ENCODE data around the gene CARS2. TPM values are rescaled to one million over a fixed set of nuclear protein-coding genes. Genes with fewer than 3 reads are reported as not detected.

The CARS2 gene
- total RNA-seq, 1 experiment from 2014 or later: 70.9 TPM

DNA sequence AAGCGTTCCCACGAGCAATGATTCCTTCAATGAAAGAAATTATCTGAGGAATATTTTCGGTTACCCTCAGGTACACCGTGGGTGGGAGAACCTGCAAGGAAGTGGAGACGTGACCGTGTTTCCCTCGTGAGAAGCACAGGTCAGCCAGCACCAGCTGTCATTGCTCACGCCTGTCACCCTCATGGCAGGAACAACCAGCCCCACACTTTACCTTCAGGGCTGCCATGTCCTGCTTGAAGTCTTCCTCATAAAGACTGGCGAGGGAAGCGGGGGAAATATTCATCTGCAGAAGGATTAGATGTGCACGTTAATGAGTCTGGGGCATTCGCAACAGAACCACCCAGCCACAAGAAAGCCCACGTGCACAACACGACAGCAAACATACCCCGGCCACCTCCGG is 18.2 kb downstream of the CARS2 start:
- DNase-seq (no peak), ATAC-seq (no peak)
- H3K27ac ChIP-seq (ENCODE audit: low read length): no peak overlapping the region
- H3K9me2 ChIP-seq (replicated peaks; ENCODE audit: low read length): no peaks in the 10 kb centered on the region
- ChIA-PET POLR2A (ENCODE audit: unreplicated experiment) (no interaction called here), CTCF (no interaction called here)
- H4K20me1 ChIP-seq (ENCODE audit: low read length): no peaks in the 10 kb centered on the region
- no peaks in the 10 kb centered on the region for H3K4me1 ChIP-seq (ENCODE audit: insufficient read depth, low read length)
- H3K27me3 ChIP-seq (ENCODE audit: low read length): no peaks in the 10 kb centered on the region
- H3F3A ChIP-seq (ENCODE audit: low read length, unreplicated experiment): no peaks in the 10 kb centered on the region
- no TSS peak for BruUV-seq (replicated peaks)
- peaks cover 6% of the 10 kb centered on the region; the same call in 1 of the 2 replicates for H3K36me3 ChIP-seq (ENCODE audit: low read depth, low read length)
- H2AFZ ChIP-seq (ENCODE audit: low read length): no peak overlapping the region
- intact Hi-C loops (cut with micrococcal nuclease): no loop called here
- no peak overlapping the region for H3K4me2 ChIP-seq (ENCODE audit: low read length)
- no peaks in the 10 kb centered on the region for H3K9me3 ChIP-seq (ENCODE audit: low read length)
- H3K79me2 ChIP-seq (ENCODE audit: low read length): no peaks in the 10 kb centered on the region
- no peak overlapping the region for H3K4me3 ChIP-seq (ENCODE audit: low read length)
- no peak overlapping the region for H3K9ac ChIP-seq (ENCODE audit: low read length)
- TF ChIP-seq, protein P1, sequence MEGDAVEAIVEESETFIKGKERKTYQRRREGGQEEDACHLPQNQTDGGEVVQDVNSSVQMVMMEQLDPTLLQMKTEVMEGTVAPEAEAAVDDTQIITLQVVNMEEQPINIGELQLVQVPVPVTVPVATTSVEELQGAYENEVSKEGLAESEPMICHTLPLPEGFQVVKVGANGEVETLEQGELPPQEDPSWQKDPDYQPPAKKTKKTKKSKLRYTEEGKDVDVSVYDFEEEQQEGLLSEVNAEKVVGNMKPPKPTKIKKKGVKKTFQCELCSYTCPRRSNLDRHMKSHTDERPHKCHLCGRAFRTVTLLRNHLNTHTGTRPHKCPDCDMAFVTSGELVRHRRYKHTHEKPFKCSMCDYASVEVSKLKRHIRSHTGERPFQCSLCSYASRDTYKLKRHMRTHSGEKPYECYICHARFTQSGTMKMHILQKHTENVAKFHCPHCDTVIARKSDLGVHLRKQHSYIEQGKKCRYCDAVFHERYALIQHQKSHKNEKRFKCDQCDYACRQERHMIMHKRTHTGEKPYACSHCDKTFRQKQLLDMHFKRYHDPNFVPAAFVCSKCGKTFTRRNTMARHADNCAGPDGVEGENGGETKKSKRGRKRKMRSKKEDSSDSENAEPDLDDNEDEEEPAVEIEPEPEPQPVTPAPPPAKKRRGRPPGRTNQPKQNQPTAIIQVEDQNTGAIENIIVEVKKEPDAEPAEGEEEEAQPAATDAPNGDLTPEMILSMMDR (conservative IDR thresholded peaks at IDR 0.05; ENCODE audit: low read depth, low read length): no peak
- TF ChIP-seq EZH2 (IDR thresholded peaks at IDR 0.05; ENCODE audit: low read length, unreplicated experiment): no peak
- TF ChIP-seq EZH2phosphoT487 (IDR thresholded peaks at IDR 0.05; ENCODE audit: borderline replicate concordance, low read length): no peak

DNA sequence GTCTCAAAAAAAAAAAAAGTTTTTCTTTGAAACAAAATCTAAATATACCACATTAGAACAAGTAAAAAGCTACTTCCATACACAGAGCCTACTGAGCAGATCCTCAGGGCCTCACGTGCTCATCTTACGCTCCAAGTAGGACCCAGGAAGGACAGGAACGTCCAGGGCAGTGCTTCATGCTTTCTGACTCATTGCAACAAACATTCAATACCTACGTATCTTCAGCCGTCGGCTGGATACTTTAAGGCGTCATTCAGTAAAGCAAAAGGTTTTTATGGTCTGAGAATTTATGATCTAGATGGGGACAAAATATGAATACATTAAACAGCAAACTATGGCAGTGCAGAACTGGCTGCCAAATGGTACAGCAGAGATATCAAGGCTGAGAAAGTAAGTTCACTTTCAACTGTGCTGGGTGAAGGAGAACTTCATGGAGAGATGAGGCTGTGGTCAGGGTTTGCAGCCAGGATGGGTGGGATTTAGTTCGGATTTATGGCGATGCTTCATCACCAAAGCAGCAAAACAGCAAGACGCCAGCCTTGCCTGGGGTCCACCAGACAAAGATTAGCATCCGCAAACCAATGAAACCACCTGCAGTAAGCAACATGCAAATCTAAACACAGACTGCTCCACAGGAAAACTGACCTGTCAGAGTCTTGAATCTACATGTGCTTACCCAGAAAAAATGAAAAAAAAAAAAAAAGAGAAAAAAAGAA is 20.5 kb downstream of the CARS2 start:
- no peak overlapping the region for H3K27ac ChIP-seq (ENCODE audit: low read length)
- no peaks in the 10 kb centered on the region for H4K20me1 ChIP-seq (ENCODE audit: low read length)
- ChIA-PET POLR2A (ENCODE audit: unreplicated experiment) (no interaction called here), CTCF (no interaction called here)
- H3K9ac ChIP-seq (ENCODE audit: low read length): no peak overlapping the region
- H3K9me2 ChIP-seq (replicated peaks; ENCODE audit: low read length): no peaks in the 10 kb centered on the region
- no peak for ATAC-seq
- no peaks in the 10 kb centered on the region for H3K4me1 ChIP-seq (ENCODE audit: insufficient read depth, low read length)
- intact Hi-C loops (cut with micrococcal nuclease): no loop called here
- no peak for TF ChIP-seq EZH2 (IDR thresholded peaks at IDR 0.05; ENCODE audit: low read length, unreplicated experiment)
- no peak overlapping the region for H3K4me3 ChIP-seq (ENCODE audit: low read length)
- H3K9me3 ChIP-seq (ENCODE audit: low read length): no peaks in the 10 kb centered on the region
- no peak overlapping the region for H3K4me2 ChIP-seq (ENCODE audit: low read length)
- H3K27me3 ChIP-seq (ENCODE audit: low read length): no peaks in the 10 kb centered on the region
- no TSS peak for BruUV-seq (replicated peaks)
- no peak overlapping the region for H2AFZ ChIP-seq (ENCODE audit: low read length)
- peaks cover 17% of the 10 kb centered on the region; the same call in 1 of the 2 replicates for H3K36me3 ChIP-seq (ENCODE audit: low read depth, low read length)
- no peaks in the 10 kb centered on the region for H3K79me2 ChIP-seq (ENCODE audit: low read length)
- no peaks in the 10 kb centered on the region for H3F3A ChIP-seq (ENCODE audit: low read length, unreplicated experiment)
- no peak for DNase-seq

DNA sequence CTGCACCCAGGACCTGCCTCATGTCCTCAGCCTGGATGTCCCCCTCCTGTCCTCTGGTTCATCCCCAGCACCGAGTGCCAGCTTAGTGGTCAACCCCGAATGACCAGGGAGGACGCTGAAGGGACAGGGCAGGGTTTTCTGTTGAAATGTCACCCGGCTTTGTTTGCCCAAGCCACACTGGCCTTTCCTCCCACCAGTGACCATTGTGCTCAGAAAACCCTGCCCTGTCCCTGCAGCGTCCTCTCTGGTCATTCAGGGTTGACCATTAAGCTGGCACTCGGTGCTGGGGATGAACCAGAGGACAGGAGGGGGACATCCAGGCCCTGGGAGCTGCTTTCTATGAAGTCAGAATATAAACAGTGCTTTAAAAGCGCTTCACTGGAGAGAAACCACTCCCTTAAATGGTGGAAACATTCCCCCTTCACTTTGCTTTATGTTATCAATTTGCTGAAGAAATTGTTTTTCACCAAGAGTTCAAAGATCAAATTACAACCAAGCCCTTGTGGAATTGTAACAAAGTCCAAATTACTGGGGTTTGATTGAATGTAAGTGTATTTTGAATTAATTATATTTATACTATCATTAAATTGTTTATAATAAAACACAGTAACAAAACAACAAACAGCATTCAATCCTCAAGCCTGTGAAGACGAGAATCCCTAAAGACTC is 21.4 kb downstream of the CARS2 start:
- DNase-seq (no peak), ATAC-seq (no peak)
- Histone ChIP-seq H3K4me3 (ENCODE audit: low read length) (no peak overlapping the region), H3K36me3 (ENCODE audit: low read depth, low read length) (peaks cover 17% of the 10 kb centered on the region; the same call in 1 of the 2 replicates), H3K9ac (ENCODE audit: low read length) (no peak overlapping the region), H3F3A (ENCODE audit: low read length, unreplicated experiment) (no peaks in the 10 kb centered on the region), H3K9me3 (ENCODE audit: low read length) (no peaks in the 10 kb centered on the region), H2AFZ (ENCODE audit: low read length) (no peak overlapping the region), H3K9me2 (replicated peaks; ENCODE audit: low read length) (no peaks in the 10 kb centered on the region), H3K27ac (ENCODE audit: low read length) (no peak overlapping the region), H3K27me3 (ENCODE audit: low read length) (no peaks in the 10 kb centered on the region), H4K20me1 (ENCODE audit: low read length) (no peaks in the 10 kb centered on the region), H3K4me2 (ENCODE audit: low read length) (no peak overlapping the region), H3K4me1 (ENCODE audit: insufficient read depth, low read length) (no peaks in the 10 kb centered on the region), H3K79me2 (ENCODE audit: low read length) (no peaks in the 10 kb centered on the region)
- intact Hi-C loops (cut with micrococcal nuclease): no loop called here
- ChIA-PET POLR2A (ENCODE audit: unreplicated experiment) (no interaction called here), CTCF (interaction anchor here (1.4 kb wide), 1 partner anchor 186 kb away, joined by 3 read pairs; no protein-coding TSS in a partner anchor)
- TF ChIP-seq EZH2 (IDR thresholded peaks at IDR 0.05; ENCODE audit: low read length, unreplicated experiment) (no peak), EZH2phosphoT487 (IDR thresholded peaks at IDR 0.05; ENCODE audit: borderline replicate concordance, low read length) (no peak)
- TF ChIP-seq, protein P1 (conservative IDR thresholded peaks at IDR 0.05; ENCODE audit: low read depth, low read length): no peak
- BruUV-seq (replicated peaks): no TSS peak
